WERI-Rb-1 (cell line): ENCODE results near the gene C13orf46.

Experiments
- DNase-seq: peaks from one replicate; pipeline ENCODE4 v3.0.0-alpha.2; 2020
- H3K27ac ChIP-seq: fragments of 250-450 bp; sonication (Bioruptor Pico); 2 replicates; pipeline ENCODE4 v1.5.1; 2020; ENCODE audit warnings: mild to moderate bottlenecking, moderate library complexity
- H3K27me3 ChIP-seq: fragments of 250-450 bp; sonication (Bioruptor Pico); 2 replicates; pipeline ENCODE4 v1.5.1; 2021; ENCODE audit warnings: mild to moderate bottlenecking, low read depth, moderate library complexity; ENCODE audit not compliant: insufficient read depth, severe bottlenecking
- H3K36me3 ChIP-seq: fragments of 250-450 bp; sonication (Bioruptor Pico); 2 replicates; pipeline ENCODE4 v1.5.1; 2020; ENCODE audit warnings: mild to moderate bottlenecking, moderate library complexity
- H3K4me3 ChIP-seq: 2 replicates; pipeline ENCODE4 v1.5.1; 2011; ENCODE audit warnings: low read depth, mild to moderate bottlenecking, control low read depth, low read length
- H3K9me3 ChIP-seq: fragments of 250-450 bp; sonication (Bioruptor Pico); 2 replicates; pipeline ENCODE4 v1.5.1; 2021; ENCODE audit warnings: mild to moderate bottlenecking, moderate library complexity; ENCODE audit not compliant: severe bottlenecking
- TF ChIP-seq, protein P1 (sequence below): IDR thresholded peaks from 2 replicates; pipeline ENCODE4 v1.5.1; 2011; ENCODE audit warnings: low read depth, mild to moderate bottlenecking, control low read depth, inconsistent platforms, low read length

Gene C13orf46

DNA sequence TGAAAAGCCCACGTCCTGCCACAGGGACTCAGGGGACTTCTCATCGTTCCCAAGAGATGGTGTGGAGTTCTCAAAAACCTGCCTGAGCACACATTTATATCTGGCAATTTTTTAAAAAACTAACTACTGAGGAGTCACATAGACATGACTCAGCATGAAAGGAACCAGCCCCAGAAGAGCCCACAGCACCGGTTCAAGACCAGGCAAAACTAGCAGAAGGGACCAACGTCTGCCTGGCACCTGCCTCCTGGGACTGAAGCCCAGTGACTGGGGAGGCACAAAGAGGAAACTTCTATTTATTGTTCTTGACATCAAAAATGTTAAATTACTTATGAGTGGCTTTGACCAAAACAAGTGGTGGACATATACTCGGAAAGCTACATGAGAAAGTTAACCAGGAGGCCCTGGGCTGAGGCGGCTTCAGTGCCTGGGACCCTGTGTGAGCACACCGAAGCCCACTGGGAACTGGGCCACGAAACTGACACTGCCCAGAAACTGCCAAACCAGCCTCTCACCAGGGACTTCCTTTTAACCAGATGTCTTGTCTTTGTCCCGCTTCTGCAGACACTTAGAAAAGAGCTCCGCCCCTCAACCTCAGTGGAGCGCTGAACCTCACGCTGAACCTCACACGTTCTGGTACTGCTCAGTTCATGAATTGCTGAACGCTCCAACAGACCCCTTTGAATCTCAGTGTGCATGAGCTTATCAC is 25.7 kb downstream of the C13orf46 start:
- Histone ChIP-seq H3K9me3 (no peaks in the 10 kb centered on the region), H3K4me3 (no peak overlapping the region), H3K27me3 (no peaks in the 10 kb centered on the region), H3K27ac (no peak overlapping the region), H3K36me3 (no peaks in the 10 kb centered on the region)
- DNase-seq, result no peak
- TF ChIP-seq, protein P1, sequence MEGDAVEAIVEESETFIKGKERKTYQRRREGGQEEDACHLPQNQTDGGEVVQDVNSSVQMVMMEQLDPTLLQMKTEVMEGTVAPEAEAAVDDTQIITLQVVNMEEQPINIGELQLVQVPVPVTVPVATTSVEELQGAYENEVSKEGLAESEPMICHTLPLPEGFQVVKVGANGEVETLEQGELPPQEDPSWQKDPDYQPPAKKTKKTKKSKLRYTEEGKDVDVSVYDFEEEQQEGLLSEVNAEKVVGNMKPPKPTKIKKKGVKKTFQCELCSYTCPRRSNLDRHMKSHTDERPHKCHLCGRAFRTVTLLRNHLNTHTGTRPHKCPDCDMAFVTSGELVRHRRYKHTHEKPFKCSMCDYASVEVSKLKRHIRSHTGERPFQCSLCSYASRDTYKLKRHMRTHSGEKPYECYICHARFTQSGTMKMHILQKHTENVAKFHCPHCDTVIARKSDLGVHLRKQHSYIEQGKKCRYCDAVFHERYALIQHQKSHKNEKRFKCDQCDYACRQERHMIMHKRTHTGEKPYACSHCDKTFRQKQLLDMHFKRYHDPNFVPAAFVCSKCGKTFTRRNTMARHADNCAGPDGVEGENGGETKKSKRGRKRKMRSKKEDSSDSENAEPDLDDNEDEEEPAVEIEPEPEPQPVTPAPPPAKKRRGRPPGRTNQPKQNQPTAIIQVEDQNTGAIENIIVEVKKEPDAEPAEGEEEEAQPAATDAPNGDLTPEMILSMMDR, result no peak

DNA sequence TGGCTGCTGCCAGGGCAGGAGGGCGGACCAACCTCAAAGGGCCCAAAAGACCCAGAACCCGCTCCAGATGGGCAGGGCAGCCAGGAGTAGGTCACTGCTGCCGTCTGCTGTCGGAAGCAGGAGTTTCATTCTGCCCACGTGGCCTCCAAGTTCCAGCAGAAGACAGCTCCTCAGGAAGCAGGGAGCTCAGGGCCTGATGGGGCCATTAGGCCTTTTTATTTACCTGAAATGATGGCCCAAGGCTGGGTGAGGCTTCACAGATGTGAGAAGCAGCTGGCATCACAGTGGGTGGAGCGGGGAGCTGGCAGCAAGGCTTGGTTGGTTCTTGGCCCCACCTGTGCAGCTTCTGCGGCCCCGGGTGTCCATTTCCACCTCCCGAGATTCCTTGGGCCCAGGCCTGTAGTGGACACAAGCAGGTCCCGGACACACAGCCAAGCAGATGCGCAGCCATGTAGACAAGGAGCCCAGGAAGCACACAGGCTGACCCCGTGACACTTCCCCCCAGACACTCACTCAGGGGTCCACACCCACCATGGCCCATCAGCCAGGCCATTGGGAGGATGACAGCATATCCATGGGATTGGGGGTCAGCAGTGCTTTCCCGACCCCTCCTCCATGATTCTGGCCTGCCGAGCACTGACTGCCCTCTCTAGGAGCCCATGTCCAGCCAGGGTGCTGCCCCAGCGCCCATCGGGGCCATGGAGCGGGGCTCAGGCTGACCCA is 26.4 kb downstream of the C13orf46 start:
- peak; percentile 82 for DNase-seq
- Histone ChIP-seq H3K9me3 (no peaks in the 10 kb centered on the region), H3K36me3 (no peaks in the 10 kb centered on the region), H3K4me3 (no peak overlapping the region), H3K27me3 (no peaks in the 10 kb centered on the region), H3K27ac (no peak overlapping the region)
- TF ChIP-seq, protein P1, result peak; percentile 97

DNA sequence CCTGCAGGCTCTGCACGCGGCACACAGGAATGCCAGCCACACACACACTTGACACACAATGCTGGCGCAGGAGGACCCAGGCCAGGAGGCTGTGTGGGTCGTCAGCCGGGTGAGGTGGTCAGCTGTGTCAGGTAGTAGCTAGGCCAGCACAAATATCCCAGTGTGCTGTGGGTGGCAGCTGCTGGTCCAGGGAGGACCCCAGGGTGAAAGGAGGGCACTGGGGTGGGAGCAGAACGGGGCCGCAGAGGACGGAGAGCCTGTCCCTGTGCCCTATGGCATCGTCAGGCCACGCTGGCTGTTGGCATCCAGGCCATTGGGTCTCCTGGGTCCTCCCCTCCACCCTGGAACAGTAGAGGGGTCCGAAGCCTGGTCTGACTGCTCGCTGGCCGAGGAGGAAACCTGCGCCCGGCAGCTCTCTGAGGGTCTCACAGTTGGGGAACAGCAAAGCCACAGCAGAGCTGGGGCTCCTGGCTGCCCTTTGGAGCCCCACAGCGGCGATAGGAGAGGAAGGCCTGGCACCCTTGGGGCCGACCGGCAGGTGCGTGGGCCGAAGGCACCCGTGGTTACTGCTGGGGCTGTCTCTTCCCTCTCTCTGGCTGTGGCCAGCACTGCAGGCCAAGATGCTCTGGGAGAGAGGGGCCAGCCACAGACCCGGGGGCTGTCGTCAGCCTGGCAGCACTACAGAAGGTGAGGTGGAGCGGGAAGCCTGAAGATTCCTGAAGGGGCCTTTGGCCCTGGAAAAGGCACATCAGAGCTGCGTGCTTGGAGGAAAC is 27.3 kb downstream of the C13orf46 start:
- Histone ChIP-seq H3K4me3 (no peak overlapping the region), H3K27me3 (no peaks in the 10 kb centered on the region), H3K9me3 (peaks cover 2% of the 10 kb centered on the region), H3K36me3 (no peaks in the 10 kb centered on the region), H3K27ac (no peak overlapping the region)
- TF ChIP-seq, protein P1, result no peak
- DNase-seq, result no peak

DNA sequence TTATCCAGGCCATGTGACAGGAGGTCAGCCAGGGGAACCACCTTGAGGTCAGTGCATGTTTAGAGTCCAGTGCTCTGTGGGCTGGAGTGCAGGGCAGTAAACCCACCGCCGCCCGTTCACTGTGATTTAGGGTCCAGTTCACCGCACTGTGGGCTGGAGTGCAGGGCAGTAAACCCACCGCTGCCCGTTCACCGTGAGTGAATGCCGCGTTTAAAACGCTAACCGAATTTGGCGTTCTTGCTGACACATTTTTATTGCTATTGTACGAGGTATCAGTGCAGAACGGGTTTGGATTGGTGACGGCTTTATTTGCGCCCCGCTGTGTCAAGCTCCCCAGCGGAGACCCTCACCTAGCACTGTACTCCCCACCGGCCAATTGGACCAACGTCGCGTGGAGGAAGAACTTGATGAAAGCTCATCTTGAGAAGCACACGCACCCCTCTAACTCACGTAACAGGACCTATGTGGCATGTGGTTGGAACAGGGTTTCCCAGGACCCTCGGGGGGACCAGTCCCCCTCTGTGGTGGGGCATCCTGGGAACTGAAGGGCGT is 27.9 kb downstream of the C13orf46 start:
- no peaks in the 10 kb centered on the region for H3K27me3 ChIP-seq
- DNase-seq, result no peak
- H3K36me3 ChIP-seq, result no peaks in the 10 kb centered on the region
- H3K27ac ChIP-seq, result no peak overlapping the region; the same call in 1 of the 2 replicates
- H3K4me3 ChIP-seq, result no peak overlapping the region
- TF ChIP-seq, protein P1, result no peak
- peaks cover 4% of the 10 kb centered on the region for H3K9me3 ChIP-seq

DNA sequence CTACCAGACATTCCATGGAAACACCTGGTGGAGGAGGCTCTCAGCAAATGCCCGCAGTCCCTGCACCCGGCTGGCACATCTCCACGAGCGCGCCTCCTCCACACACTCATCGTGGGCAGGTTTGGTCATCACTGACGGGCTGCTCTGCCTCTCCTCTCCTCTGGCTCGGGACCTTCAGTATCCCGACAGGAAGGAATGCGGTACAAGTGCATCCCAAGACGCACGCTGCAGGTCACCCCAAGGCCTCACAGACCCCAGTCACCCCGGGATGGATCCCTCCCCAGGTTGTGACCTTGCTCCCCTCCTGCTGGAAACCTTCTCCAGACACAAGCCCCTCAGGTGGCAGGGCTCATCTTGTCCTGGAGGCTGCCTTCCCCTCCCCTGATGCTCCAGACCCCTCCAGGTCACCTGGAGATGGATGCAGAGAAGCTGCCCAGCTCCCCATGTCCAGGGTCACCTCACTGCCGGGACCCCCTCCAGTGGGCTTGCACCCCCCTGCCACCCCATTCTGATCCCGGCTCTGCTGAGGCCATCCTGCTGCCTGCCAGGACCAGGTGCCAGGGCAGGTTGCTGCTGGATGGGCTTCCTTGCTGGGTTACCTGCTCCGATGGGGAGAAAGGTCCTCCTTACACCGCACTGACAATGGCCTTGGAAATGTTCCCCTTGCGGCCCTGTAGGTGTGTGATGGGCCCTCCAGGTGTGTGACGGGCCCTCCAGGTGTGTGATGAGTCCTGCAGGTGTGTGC is 29.9 kb downstream of the C13orf46 start:
- no peak overlapping the region for H3K4me3 ChIP-seq
- H3K27me3 ChIP-seq, result no peaks in the 10 kb centered on the region
- DNase-seq, result no peak
- peaks cover 4% of the 10 kb centered on the region for H3K9me3 ChIP-seq
- H3K27ac ChIP-seq, result no peak overlapping the region
- TF ChIP-seq, protein P1, result no peak
- no peaks in the 10 kb centered on the region for H3K36me3 ChIP-seq
